Trophoblast cell (in vitro differentiated cells and primary cell): Measurements from ENCODE around the gene PPP1R7.

Experiments used
- DNase-seq, 2 donors: peaks; one replicate each; pipeline ENCODE4 v3.0.0-alpha.2; 2016
- H2AFZ ChIP-seq: 2 replicates; pipeline ENCODE4 v1.6.1; 2013; ENCODE audit warnings: low read length, moderate library complexity, mild to moderate bottlenecking; ENCODE audit not compliant: insufficient read depth, poor library complexity
- H2AK5ac ChIP-seq: 2 replicates; pipeline ENCODE4 v1.6.1; 2013; ENCODE audit warnings: mild to moderate bottlenecking, low read length
- H2BK120ac ChIP-seq: 2 replicates; pipeline ENCODE4 v1.6.1; 2013; ENCODE audit warnings: low read length, mild to moderate bottlenecking, moderate library complexity; ENCODE audit not compliant: insufficient read depth, poor library complexity
- H2BK12ac ChIP-seq: 2 replicates; pipeline ENCODE4 v1.6.1; 2013; ENCODE audit warnings: mild to moderate bottlenecking, low read length, moderate library complexity
- H2BK5ac ChIP-seq: 2 replicates; pipeline ENCODE4 v1.6.1; 2013; ENCODE audit warnings: low read length, low read depth, moderate library complexity, mild to moderate bottlenecking; ENCODE audit not compliant: poor library complexity
- H3K14ac ChIP-seq: 2 replicates; pipeline ENCODE4 v1.6.1; 2013; ENCODE audit warnings: mild to moderate bottlenecking, low read length
- H3K18ac ChIP-seq: 2 replicates; pipeline ENCODE4 v1.6.1; 2013; ENCODE audit warnings: mild to moderate bottlenecking, low read length
- H3K23ac ChIP-seq: 2 replicates; pipeline ENCODE4 v1.6.1; 2013; ENCODE audit warnings: low read length
- H3K27ac ChIP-seq: 2 replicates; pipeline ENCODE4 v1.5.1; 2013; ENCODE audit warnings: low read depth, mild to moderate bottlenecking, inconsistent platforms, low read length, moderate library complexity
- H3K27me3 ChIP-seq: 2 replicates; pipeline ENCODE4 v1.6.1; 2013; ENCODE audit warnings: inconsistent platforms, mild to moderate bottlenecking, low read length, moderate library complexity; ENCODE audit not compliant: insufficient read depth
- H3K36me3 ChIP-seq, 2 experiments: 1 replicate in 1 of 2; 2 replicates in 1 of 2; pipeline ENCODE4 v1.6.1; 2013; ENCODE audit warnings: low read length in 2 of 2, mild to moderate bottlenecking in 2 of 2, moderate library complexity in 1 of 2; ENCODE audit not compliant: insufficient read depth in 2 of 2, control insufficient read depth in 1 of 2
- H3K4ac ChIP-seq: 2 replicates; pipeline ENCODE4 v1.6.1; 2013; ENCODE audit warnings: low read depth, mild to moderate bottlenecking, low read length, moderate library complexity
- H3K4me1 ChIP-seq, 2 experiments: 1 replicate in 1 of 2; 2 replicates in 1 of 2; pipeline ENCODE4 v1.6.1; 2013; ENCODE audit warnings: low read length in 2 of 2, mild to moderate bottlenecking in 2 of 2, moderate library complexity in 1 of 2; ENCODE audit not compliant: insufficient read depth in 2 of 2, control insufficient read depth in 1 of 2
- H3K4me2 ChIP-seq: 2 replicates; pipeline ENCODE4 v1.6.1; 2013; ENCODE audit warnings: inconsistent platforms, mild to moderate bottlenecking, low read length, moderate library complexity
- H3K4me3 ChIP-seq: 2 replicates; pipeline ENCODE4 v1.5.1; 2013; ENCODE audit warnings: mild to moderate bottlenecking, low read depth, low read length, inconsistent platforms
- H3K79me1 ChIP-seq: one replicate; pipeline ENCODE4 v1.6.1; 2013; ENCODE audit warnings: low read length
- H3K79me2 ChIP-seq: 2 replicates; pipeline ENCODE4 v1.6.1; 2013; ENCODE audit warnings: low read length, mild to moderate bottlenecking; ENCODE audit not compliant: control insufficient read depth, insufficient read depth, poor library complexity
- H3K9ac ChIP-seq: 2 replicates; pipeline ENCODE4 v1.6.1; 2013; ENCODE audit warnings: mild to moderate bottlenecking, low read length
- H3K9me3 ChIP-seq: 2 replicates; pipeline ENCODE4 v1.6.1; 2013; ENCODE audit warnings: low read depth, mild to moderate bottlenecking, control low read depth, inconsistent platforms, low read length; ENCODE audit not compliant: insufficient read depth
- H4K12ac ChIP-seq: 2 replicates; pipeline ENCODE4 v1.6.1; 2013; ENCODE audit warnings: low read depth, mild to moderate bottlenecking, low read length, moderate library complexity
- H4K8ac ChIP-seq: 2 replicates; pipeline ENCODE4 v1.6.1; 2013; ENCODE audit warnings: low read depth, mild to moderate bottlenecking, low read length, moderate library complexity
- H4K91ac ChIP-seq: one replicate; pipeline ENCODE4 v1.6.1; 2013; ENCODE audit warnings: low read depth, mild to moderate bottlenecking, low read length, moderate library complexity
- WGBS: extraction: QIAGEN DNeasy Blood & Tissue Kit; methylation state at CpG from one replicate; pipeline ENCODE4 v1.1.7; 2013; ENCODE audit warnings: missing lambda C conversion rate; ENCODE audit not compliant: insufficient read length, insufficient coverage; ENCODE audit errors: extremely low coverage; 5-methylcytosine and 5-hydroxymethylcytosine counted together

Gene PPP1R7

GRCh38 chr2:241110089-241110606 lies 40.1 kb upstream of the PPP1R7 start:
- Histone ChIP-seq H2BK120ac (no peak overlapping the region), H2AFZ (no peak overlapping the region), H4K8ac (no peak overlapping the region), H2BK12ac (no peak overlapping the region), H3K4me3 (no peak overlapping the region), H3K36me3 (peaks cover 22 to 25% of the 10 kb centered on the region in 2 experiments), H3K4me2 (no peak overlapping the region), H3K79me2 (no peaks in the 10 kb centered on the region), H4K91ac (no peak overlapping the region), H3K4me1 (no peaks in the 10 kb centered on the region), H4K12ac (no peak overlapping the region), H3K9me3 (peaks cover 3% of the 10 kb centered on the region), H3K14ac (no peak overlapping the region), H3K27me3 (no peaks in the 10 kb centered on the region), H3K4ac (no peak overlapping the region), H3K79me1 (no peaks in the 10 kb centered on the region), H3K18ac (no peak overlapping the region), H3K9ac (no peak overlapping the region), H2AK5ac (no peak overlapping the region), H2BK5ac (no peak overlapping the region), H3K23ac (no peak overlapping the region), H3K27ac (no peak overlapping the region)
- no CpG with 5 or more reads among the region's 9 CpGs for WGBS
- DNase-seq: no peak

GRCh38 chr2:241110607-241111439 lies 39.4 kb upstream of the PPP1R7 start:
- Histone ChIP-seq H3K79me2 (no peaks in the 10 kb centered on the region), H3K4me1 (no peaks in the 10 kb centered on the region), H3K9ac (no peak overlapping the region), H4K8ac (no peak overlapping the region), H3K27ac (no peak overlapping the region), H2AK5ac (no peak overlapping the region), H4K12ac (no peak overlapping the region), H2BK12ac (no peak overlapping the region), H3K18ac (no peak overlapping the region), H3K23ac (no peak overlapping the region), H3K14ac (no peak overlapping the region), H3K4me2 (no peak overlapping the region), H3K79me1 (no peaks in the 10 kb centered on the region), H3K4ac (no peak overlapping the region), H4K91ac (no peak overlapping the region), H3K27me3 (no peaks in the 10 kb centered on the region), H2BK5ac (no peak overlapping the region), H2BK120ac (no peak overlapping the region), H3K9me3 (peaks cover 3% of the 10 kb centered on the region), H3K36me3 (peaks cover 22 to 25% of the 10 kb centered on the region in 2 experiments), H3K4me3 (no peak overlapping the region), H2AFZ (no peak overlapping the region)
- no CpG with 5 or more reads among the region's 19 CpGs for WGBS
- no peak for DNase-seq

- Histone ChIP-seq H3K27me3 (no peaks in the 10 kb centered on the region), H3K4me1 (no peaks in the 10 kb centered on the region), H2AFZ (no peak overlapping the region), H3K14ac (no peak overlapping the region), H3K23ac (no peak overlapping the region), H4K12ac (no peak overlapping the region), H3K4me3 (no peak overlapping the region), H2BK5ac (no peak overlapping the region), H2BK120ac (no peak overlapping the region), H3K36me3 (peaks cover 22 to 25% of the 10 kb centered on the region in 2 experiments), H2AK5ac (no peak overlapping the region), H2BK12ac (no peak overlapping the region), H3K18ac (no peak overlapping the region), H3K79me1 (no peaks in the 10 kb centered on the region), H3K9ac (no peak overlapping the region), H4K8ac (no peak overlapping the region), H3K27ac (no peak overlapping the region), H3K4me2 (no peak overlapping the region), H3K9me3 (peaks cover 3% of the 10 kb centered on the region), H3K79me2 (no peaks in the 10 kb centered on the region), H3K4ac (no peak overlapping the region), H4K91ac (no peak overlapping the region)
- no peak for DNase-seq
- no CpG with 5 or more reads among the region's 9 CpGs for WGBS
Measured at GRCh38 chr2:241111440-241111805, 38.8 kb upstream of the PPP1R7 start.

GRCh38 chr2:241112046-241112445 lies 38.2 kb upstream of the PPP1R7 start:
- H3K27me3 ChIP-seq: no peaks in the 10 kb centered on the region
- no peak overlapping the region for H2AFZ ChIP-seq
- H2BK120ac ChIP-seq: no peak overlapping the region
- H3K27ac ChIP-seq: no peak overlapping the region
- H3K9me3 ChIP-seq: peaks cover 3% of the 10 kb centered on the region
- H3K79me2 ChIP-seq: no peaks in the 10 kb centered on the region
- no peak overlapping the region for H3K9ac ChIP-seq
- H4K12ac ChIP-seq: no peak overlapping the region
- no peak overlapping the region for H4K8ac ChIP-seq
- no peaks in the 10 kb centered on the region for H3K79me1 ChIP-seq
- H3K23ac ChIP-seq: no peak overlapping the region
- no peak overlapping the region for H2BK12ac ChIP-seq
- no peak overlapping the region for H3K4me3 ChIP-seq
- WGBS: no CpG with 5 or more reads among the region's 17 CpGs
- H3K4me1 ChIP-seq: no peaks in the 10 kb centered on the region
- no peak for DNase-seq
- no peak overlapping the region for H3K14ac ChIP-seq
- no peak overlapping the region for H4K91ac ChIP-seq
- H3K4me2 ChIP-seq: no peak overlapping the region
- no peak overlapping the region for H3K18ac ChIP-seq
- H3K4ac ChIP-seq: no peak overlapping the region
- H3K36me3 ChIP-seq: peaks cover 23 to 24% of the 10 kb centered on the region in 2 experiments
- no peak overlapping the region for H2BK5ac ChIP-seq
- H2AK5ac ChIP-seq: no peak overlapping the region
